ENCODE results near the gene COX7A2L.

GRCh38 chr2:42368817-42369531 lies 8.0 kb upstream of the COX7A2L start:
- TF ChIP-seq CTCF (IDR thresholded peaks at IDR 0.05) (no peak), POLR2A (IDR thresholded peaks at IDR 0.05) (no peak)

Measured in breast epithelium (tissue), 3 donors.